ENCODE data around the gene JAK1.

Gene JAK1

GRCh38 chr1:64946916-64947315, 19.4 kb downstream of the JAK1 start:
- TF ChIP-seq, protein P1, sequence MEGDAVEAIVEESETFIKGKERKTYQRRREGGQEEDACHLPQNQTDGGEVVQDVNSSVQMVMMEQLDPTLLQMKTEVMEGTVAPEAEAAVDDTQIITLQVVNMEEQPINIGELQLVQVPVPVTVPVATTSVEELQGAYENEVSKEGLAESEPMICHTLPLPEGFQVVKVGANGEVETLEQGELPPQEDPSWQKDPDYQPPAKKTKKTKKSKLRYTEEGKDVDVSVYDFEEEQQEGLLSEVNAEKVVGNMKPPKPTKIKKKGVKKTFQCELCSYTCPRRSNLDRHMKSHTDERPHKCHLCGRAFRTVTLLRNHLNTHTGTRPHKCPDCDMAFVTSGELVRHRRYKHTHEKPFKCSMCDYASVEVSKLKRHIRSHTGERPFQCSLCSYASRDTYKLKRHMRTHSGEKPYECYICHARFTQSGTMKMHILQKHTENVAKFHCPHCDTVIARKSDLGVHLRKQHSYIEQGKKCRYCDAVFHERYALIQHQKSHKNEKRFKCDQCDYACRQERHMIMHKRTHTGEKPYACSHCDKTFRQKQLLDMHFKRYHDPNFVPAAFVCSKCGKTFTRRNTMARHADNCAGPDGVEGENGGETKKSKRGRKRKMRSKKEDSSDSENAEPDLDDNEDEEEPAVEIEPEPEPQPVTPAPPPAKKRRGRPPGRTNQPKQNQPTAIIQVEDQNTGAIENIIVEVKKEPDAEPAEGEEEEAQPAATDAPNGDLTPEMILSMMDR (IDR thresholded peaks at IDR 0.05) = no peak
- no peak for TF ChIP-seq ZFX (IDR thresholded peaks at IDR 0.05; ENCODE audit: borderline replicate concordance)
- no peak overlapping the region for H3K27ac ChIP-seq

GRCh38 chr1:64944913-64945312, 21.4 kb downstream of the JAK1 start:
- TF ChIP-seq, protein P1 (IDR thresholded peaks at IDR 0.05) = no peak
- TF ChIP-seq ZFX (IDR thresholded peaks at IDR 0.05; ENCODE audit: borderline replicate concordance) = no peak
- H3K27ac ChIP-seq = no peak overlapping the region

DNA sequence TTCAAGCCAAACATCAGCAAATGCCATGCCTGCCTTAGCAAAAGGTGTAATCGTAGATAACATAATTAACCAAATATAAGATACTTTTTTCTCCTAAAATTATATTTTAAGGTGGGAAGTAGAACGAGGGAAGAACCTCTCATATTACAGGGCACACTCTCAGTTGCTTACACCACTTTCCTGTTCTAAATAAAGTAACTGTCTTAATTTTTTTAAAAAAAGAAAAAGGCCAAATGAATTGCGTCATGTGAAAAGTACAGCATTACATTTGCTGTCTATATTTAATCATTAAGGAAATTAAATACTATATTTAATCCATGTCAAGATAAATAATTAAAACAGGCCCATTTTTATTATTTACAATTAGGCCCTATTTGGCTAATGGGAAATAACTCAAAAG, 23.7 kb downstream of the JAK1 start:
- no peak overlapping the region for H3K27ac ChIP-seq
- TF ChIP-seq, protein P1 (IDR thresholded peaks at IDR 0.05) = no peak
- no peak for TF ChIP-seq ZFX (IDR thresholded peaks at IDR 0.05; ENCODE audit: borderline replicate concordance)

DNA sequence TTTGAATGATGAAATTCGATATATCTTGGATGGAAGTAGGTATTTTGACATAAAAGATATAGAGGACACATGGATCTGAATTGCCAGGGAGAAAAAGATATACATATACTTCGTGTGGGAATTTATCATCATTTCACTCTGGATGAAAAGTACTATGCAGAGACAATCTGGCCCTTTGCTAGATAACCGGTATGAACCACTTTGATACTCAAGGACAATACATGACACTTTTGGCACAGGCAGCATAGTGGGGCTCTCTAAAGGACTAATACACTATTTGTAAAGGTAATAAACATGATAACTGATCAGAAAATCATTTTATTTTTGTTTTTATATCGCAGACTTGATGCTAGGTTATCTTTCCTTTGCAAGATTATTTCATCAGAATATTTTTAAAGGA, 24.2 kb downstream of the JAK1 start:
- no peak overlapping the region for H3K27ac ChIP-seq

DNA sequence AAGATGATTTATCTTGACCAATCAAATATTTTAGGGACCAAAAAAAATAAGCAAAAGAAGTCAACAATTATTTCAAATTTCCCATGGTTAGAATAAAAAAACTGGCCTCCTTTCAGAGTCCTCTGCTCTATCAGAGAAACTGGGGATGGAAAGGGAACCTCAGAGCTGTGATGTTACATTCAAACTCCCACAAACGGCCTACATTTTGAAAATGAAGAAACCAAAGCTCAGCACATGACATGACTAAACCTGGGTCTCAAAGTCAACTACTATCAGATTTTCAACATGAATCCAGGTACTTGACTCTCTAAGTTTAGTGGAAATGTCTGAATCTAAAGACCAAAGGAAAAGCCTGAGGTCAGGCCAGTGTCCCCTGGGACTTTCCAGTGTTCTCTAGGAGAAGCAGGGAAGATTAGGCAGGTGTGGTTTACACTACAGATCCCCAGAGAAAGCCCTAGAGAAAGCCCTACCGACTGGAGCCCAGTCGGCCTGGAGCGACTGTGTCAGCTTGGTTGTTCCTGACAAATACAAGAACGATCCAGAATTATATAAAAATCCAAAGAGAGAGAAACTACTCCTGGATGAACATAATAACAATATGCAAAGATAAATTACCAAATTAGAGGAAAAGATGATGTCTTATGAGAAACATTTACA, 24.8 kb downstream of the JAK1 start:
- TF ChIP-seq ZFX (IDR thresholded peaks at IDR 0.05; ENCODE audit: borderline replicate concordance) = no peak
- TF ChIP-seq, protein P1 (IDR thresholded peaks at IDR 0.05) = no peak
- no peak overlapping the region for H3K27ac ChIP-seq

More for the DNA sequence above, 24.2 kb downstream of the JAK1 start:
- TF ChIP-seq, protein P1 (IDR thresholded peaks at IDR 0.05) = no peak
- TF ChIP-seq ZFX (IDR thresholded peaks at IDR 0.05; ENCODE audit: borderline replicate concordance) = no peak

GRCh38 chr1:64940025-64940424, 26.3 kb downstream of the JAK1 start:
- TF ChIP-seq, protein P1 (IDR thresholded peaks at IDR 0.05) = no peak
- TF ChIP-seq ZFX (IDR thresholded peaks at IDR 0.05; ENCODE audit: borderline replicate concordance) = no peak
- no peak overlapping the region for H3K27ac ChIP-seq

- TF ChIP-seq ZFX (IDR thresholded peaks at IDR 0.05; ENCODE audit: borderline replicate concordance) = no peak
- TF ChIP-seq, protein P1 (IDR thresholded peaks at IDR 0.05) = no peak
- H3K27ac ChIP-seq = no peak overlapping the region
Observed at GRCh38 chr1:64938991-64939390, 27.4 kb downstream of the JAK1 start.

Measured in 22Rv1 (cell line).